SU-DHL-6 (cell line): ENCODE data around the gene UBXN4.
"Not testable (repeated sequence)": the region's sequence is repeated elsewhere in the genome, so short reads cannot be mapped to it uniquely, and the experiment has no call there.

ENCODE experiments used
- H2AFZ ChIP-seq: fragments of 200-600 bp; sonication (generic); 2 replicates; pipeline ENCODE4 v1.6.1; 2014; ENCODE audit warnings: low read depth, mild to moderate bottlenecking, moderate library complexity, mixed read lengths, antibody characterized with exemption, low read length; ENCODE audit not compliant: severe bottlenecking
- H3F3A ChIP-seq: fragments of 200-600 bp; shearing (Covaris generic); 2 replicates; pipeline ENCODE4 v1.6.0; 2016; ENCODE audit warnings: antibody characterized with exemption, mild to moderate bottlenecking; ENCODE audit not compliant: insufficient read depth
- H3K27ac ChIP-seq: fragments of 200-600 bp; sonication (generic); 2 replicates; pipeline ENCODE4 v1.5.1; 2016; ENCODE audit warnings: low read depth, mild to moderate bottlenecking, low read length, moderate library complexity, mixed read lengths
- H3K27me3 ChIP-seq: fragments of 200-600 bp; sonication (generic), shearing (Covaris generic); 2 replicates; pipeline ENCODE4 v1.6.0; 2014; ENCODE audit warnings: mild to moderate bottlenecking, low read length
- H3K36me3 ChIP-seq: fragments of 200-600 bp; sonication (generic); 2 replicates; pipeline ENCODE4 v1.6.1; 2014; ENCODE audit warnings: mild to moderate bottlenecking, low read length, mixed read lengths
- H3K4me2 ChIP-seq: fragments of 300-600, 200-600 bp; shearing (Covaris generic), sonication (generic); 2 replicates; pipeline ENCODE4 v1.6.0; 2014; ENCODE audit warnings: low read length, low read depth, mild to moderate bottlenecking; ENCODE audit not compliant: poor library complexity, severe bottlenecking
- H3K4me3 ChIP-seq: fragments of 200-600 bp; sonication (generic); 2 replicates; pipeline ENCODE4 v1.5.1; 2014; ENCODE audit warnings: antibody characterized with exemption, low read length, mild to moderate bottlenecking, mixed read lengths; ENCODE audit not compliant: insufficient read depth, poor library complexity, severe bottlenecking
- H3K79me2 ChIP-seq: fragments of 200-600 bp; sonication (generic); 2 replicates; pipeline ENCODE4 v1.6.1; 2014; ENCODE audit warnings: mild to moderate bottlenecking, low read length, moderate library complexity; ENCODE audit not compliant: insufficient read depth
- H3K9ac ChIP-seq: fragments of 200-600 bp; sonication (generic); 2 replicates; pipeline ENCODE4 v1.7.0; 2014; ENCODE audit warnings: mild to moderate bottlenecking, low read length
- H3K9me2 ChIP-seq: fragments of 200-600 bp; sonication (generic); replicated peaks from 2 replicates; pipeline ENCODE4 v1.6.1; 2014; ENCODE audit warnings: low read length; ENCODE audit not compliant: insufficient read depth
- H3K9me3 ChIP-seq: fragments of 200-600 bp; sonication (generic); 2 replicates; pipeline ENCODE4 v1.6.1; 2014; ENCODE audit warnings: low read length, mixed read lengths; ENCODE audit not compliant: insufficient read depth
- H4K20me1 ChIP-seq: fragments of 200-600 bp; sonication (generic); 2 replicates; pipeline ENCODE4 v1.6.1; 2014; ENCODE audit warnings: low read depth, mild to moderate bottlenecking, antibody characterized with exemption, low read length, moderate library complexity, mixed read lengths
- EZH2phosphoT487 ChIP-seq: fragments of 200-600 bp; sonication (generic), shearing (Covaris generic); conservative IDR thresholded peaks from 2 replicates; pipeline ENCODE4 v1.6.1; 2018; ENCODE audit warnings: mild to moderate bottlenecking, antibody characterized with exemption, low read length, moderate library complexity, mixed read lengths
- TF ChIP-seq, protein P1 (sequence below): fragments of 200-600 bp; sonication (generic); IDR thresholded peaks from one replicate; pipeline ENCODE4 v1.5.1; 2017; ENCODE audit warnings: antibody characterized with exemption, mild to moderate bottlenecking, low read length, moderate library complexity; ENCODE audit not compliant: insufficient read depth, poor library complexity, severe bottlenecking

UBXN4 gene

GRCh38 chr2:135701442-135701841 lies 40.2 kb upstream of the UBXN4 start:
- no peak overlapping the region for H3K9ac ChIP-seq
- H3K9me3 ChIP-seq: no peaks in the 10 kb centered on the region
- no peak overlapping the region for H3K27ac ChIP-seq
- H3K4me3 ChIP-seq: no peak overlapping the region
- 0 out of 2 replicates have a peak, but pooled peaks cover 2% of the 10 kb centered on the region for H3K36me3 ChIP-seq
- no peaks in the 10 kb centered on the region for H3K9me2 ChIP-seq
- H3F3A ChIP-seq: no peaks in the 10 kb centered on the region
- no peak for TF ChIP-seq EZH2phosphoT487
- TF ChIP-seq, protein P1, sequence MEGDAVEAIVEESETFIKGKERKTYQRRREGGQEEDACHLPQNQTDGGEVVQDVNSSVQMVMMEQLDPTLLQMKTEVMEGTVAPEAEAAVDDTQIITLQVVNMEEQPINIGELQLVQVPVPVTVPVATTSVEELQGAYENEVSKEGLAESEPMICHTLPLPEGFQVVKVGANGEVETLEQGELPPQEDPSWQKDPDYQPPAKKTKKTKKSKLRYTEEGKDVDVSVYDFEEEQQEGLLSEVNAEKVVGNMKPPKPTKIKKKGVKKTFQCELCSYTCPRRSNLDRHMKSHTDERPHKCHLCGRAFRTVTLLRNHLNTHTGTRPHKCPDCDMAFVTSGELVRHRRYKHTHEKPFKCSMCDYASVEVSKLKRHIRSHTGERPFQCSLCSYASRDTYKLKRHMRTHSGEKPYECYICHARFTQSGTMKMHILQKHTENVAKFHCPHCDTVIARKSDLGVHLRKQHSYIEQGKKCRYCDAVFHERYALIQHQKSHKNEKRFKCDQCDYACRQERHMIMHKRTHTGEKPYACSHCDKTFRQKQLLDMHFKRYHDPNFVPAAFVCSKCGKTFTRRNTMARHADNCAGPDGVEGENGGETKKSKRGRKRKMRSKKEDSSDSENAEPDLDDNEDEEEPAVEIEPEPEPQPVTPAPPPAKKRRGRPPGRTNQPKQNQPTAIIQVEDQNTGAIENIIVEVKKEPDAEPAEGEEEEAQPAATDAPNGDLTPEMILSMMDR: no peak
- no peaks in the 10 kb centered on the region for H4K20me1 ChIP-seq
- H3K27me3 ChIP-seq: no peaks in the 10 kb centered on the region
- H3K79me2 ChIP-seq: no peaks in the 10 kb centered on the region
- no peak overlapping the region for H2AFZ ChIP-seq
- no peak overlapping the region for H3K4me2 ChIP-seq

DNA sequence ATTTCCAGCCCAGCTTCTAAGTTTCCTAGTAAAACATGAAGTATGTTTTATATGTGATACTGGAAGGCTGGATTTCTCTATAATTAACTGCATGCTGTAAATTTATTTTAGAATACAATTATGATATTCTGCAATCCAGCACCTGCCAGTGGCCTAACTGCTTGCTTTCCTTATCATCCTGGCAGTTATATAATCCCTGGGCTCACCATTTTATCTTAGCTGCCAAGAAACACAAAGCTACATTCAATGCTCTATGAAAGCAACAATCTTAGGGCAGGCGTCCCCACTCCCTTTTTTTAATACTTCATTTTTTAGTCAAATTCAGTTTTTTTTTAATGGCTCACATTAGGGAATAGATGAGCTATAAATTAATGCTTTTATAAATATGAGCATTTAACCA lies 38.4 kb upstream of the UBXN4 start:
- H2AFZ ChIP-seq: no peak overlapping the region

GRCh38 chr2:135704075-135704474 lies 37.6 kb upstream of the UBXN4 start:
- H2AFZ ChIP-seq, H3K36me3 ChIP-seq, H3K27me3 ChIP-seq, H3K9me2 ChIP-seq, H3K79me2 ChIP-seq, H3K9ac ChIP-seq, H3K27ac ChIP-seq, H3K9me3 ChIP-seq, H3K4me3 ChIP-seq, H4K20me1 ChIP-seq, H3K4me2 ChIP-seq: not testable (repeated sequence)
- H3F3A ChIP-seq: peaks cover 11% of the 10 kb centered on the region

More for the DNA sequence above, 38.4 kb upstream of the UBXN4 start:
- no peaks in the 10 kb centered on the region for H3K79me2 ChIP-seq
- H3K36me3 ChIP-seq: no peaks in the 10 kb centered on the region
- no peaks in the 10 kb centered on the region for H3K9me2 ChIP-seq
- H3K9me3 ChIP-seq: no peaks in the 10 kb centered on the region
- TF ChIP-seq EZH2phosphoT487: no peak
- TF ChIP-seq, protein P1: no peak
- H3K27me3 ChIP-seq: no peaks in the 10 kb centered on the region
- H3K9ac ChIP-seq: no peak overlapping the region
- no peaks in the 10 kb centered on the region for H4K20me1 ChIP-seq
- no peak overlapping the region for H3K4me2 ChIP-seq
- H3K4me3 ChIP-seq: no peak overlapping the region
- no peak overlapping the region for H3K27ac ChIP-seq
- peaks cover 6% of the 10 kb centered on the region; the same call in 1 of the 2 replicates for H3F3A ChIP-seq

DNA sequence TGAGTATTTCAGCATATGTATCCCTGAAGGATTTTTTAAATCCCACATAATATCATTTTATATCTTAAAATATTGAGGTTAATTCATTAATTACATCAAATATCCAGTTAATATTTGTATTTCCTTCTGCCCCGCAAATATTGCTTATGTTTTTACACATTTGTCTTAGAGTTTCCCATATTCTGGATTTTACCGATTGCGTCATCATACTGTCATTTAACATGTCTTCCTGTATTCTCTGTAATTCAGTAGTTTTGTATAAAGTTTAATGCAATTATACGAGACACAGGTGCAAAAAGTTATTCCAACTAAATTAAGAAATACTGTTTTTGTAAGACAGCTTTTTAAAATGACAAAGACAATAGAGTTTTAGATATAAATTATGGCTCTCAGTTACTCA lies 33.5 kb upstream of the UBXN4 start:
- Histone ChIP-seq H2AFZ (no peak overlapping the region), H3K27me3 (no peaks in the 10 kb centered on the region), H3K9me2 (no peaks in the 10 kb centered on the region), H3K27ac (no peak overlapping the region), H3K4me3 (no peak overlapping the region), H3K9me3 (no peaks in the 10 kb centered on the region), H3K4me2 (no peak overlapping the region), H3K79me2 (no peaks in the 10 kb centered on the region), H3K36me3 (no peaks in the 10 kb centered on the region; the same call in 1 of the 2 replicates), H4K20me1 (no peaks in the 10 kb centered on the region), H3K9ac (no peak overlapping the region), H3F3A (peaks cover 18% of the 10 kb centered on the region)
- TF ChIP-seq, protein P1: no peak
- no peak for TF ChIP-seq EZH2phosphoT487
